Caki2 (cell line): ENCODE results near the gene NRCAM. TPM values are rescaled to one million over a fixed set of nuclear protein-coding genes. Genes with fewer than 3 reads are reported as not detected.
A peak's percentile ranks its signal among the peaks of the same experiment; 100 is the strongest.
"Not testable (repeated sequence)": the region's sequence is repeated elsewhere in the genome, so short reads cannot be mapped to it uniquely, and the experiment has no call there.

ENCODE experiments used
- DNase-seq: peaks from one replicate; pipeline ENCODE4 v3.0.0-alpha.2; 2015; ENCODE audit warnings: low read depth
- in situ Hi-C: cut with HindIII; loops from 2 replicates; pipeline ENCODE4 v1.10.0; 2016; ENCODE audit warnings: low sequenced_read_pairs, low pct_unique_long_range_greater_than_20kb, mixed read lengths
- total RNA-seq: library from RNA; depleted of rRNA; stranded (reverse); fragments of >200 nt; shearing (Covaris generic); gene quantifications from 2 replicates; pipeline ENCODE4 v1.2.3, GENCODE V29; 2014; ENCODE audit warnings: low replicate concordance

Gene NRCAM
- total RNA-seq, 1 experiment from 2014 or later = 41.9 TPM

GRCh38 chr7:108413337-108413736 is 42.9 kb downstream of the NRCAM start:
- in situ Hi-C loops = no loop called here

GRCh38 chr7:108409146-108409545 is 47.1 kb downstream of the NRCAM start:
- DNase-seq = no peak
- in situ Hi-C loops = no loop called here

More at GRCh38 chr7:108413337-108413736, 42.9 kb downstream of the NRCAM start:
- no peak for DNase-seq

- in situ Hi-C loops = no loop called here
- DNase-seq = no peak
Measured at GRCh38 chr7:108408296-108408991, 47.8 kb downstream of the NRCAM start.

- in situ Hi-C loops = no loop called here
- DNase-seq = no peak
Measured at GRCh38 chr7:108407676-108408075, 48.6 kb downstream of the NRCAM start.

GRCh38 chr7:108406222-108406890 is 49.9 kb downstream of the NRCAM start:
- in situ Hi-C loops = no loop called here
- no peak for DNase-seq

- in situ Hi-C loops = no loop called here
- DNase-seq = no peak
Measured at GRCh38 chr7:108404509-108405420, 51.5 kb downstream of the NRCAM start.

- in situ Hi-C loops = no loop called here
- DNase-seq = no peak
Measured at GRCh38 chr7:108403597-108404217, 52.5 kb downstream of the NRCAM start.

DNA sequence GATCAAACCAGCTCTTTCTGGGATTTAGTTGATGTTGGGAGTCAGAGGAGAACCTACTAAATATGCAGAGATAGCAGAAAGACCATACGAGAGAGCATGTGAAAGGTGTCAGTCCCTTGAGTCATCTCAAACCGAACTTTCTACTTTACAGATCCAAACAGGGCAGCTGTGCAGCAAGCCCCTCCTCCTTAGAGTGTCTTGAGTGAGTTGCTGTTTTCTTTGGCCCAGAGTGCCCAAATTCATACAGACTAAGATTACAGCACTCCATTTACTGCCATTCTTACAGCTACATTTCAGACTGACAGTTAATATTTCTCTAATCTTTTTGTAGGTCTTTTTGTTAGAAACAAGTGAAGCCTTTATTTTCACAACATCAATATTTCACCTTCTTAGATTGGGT is 53.4 kb downstream of the NRCAM start:
- in situ Hi-C loops = no loop called here
- DNase-seq = no peak

GRCh38 chr7:108396080-108396479 is 60.2 kb downstream of the NRCAM start:
- DNase-seq = no peak
- in situ Hi-C loops = no loop called here

GRCh38 chr7:108395426-108395825 is 60.8 kb downstream of the NRCAM start:
- no peak for DNase-seq
- in situ Hi-C loops = no loop called here

- in situ Hi-C loops, DNase-seq: not testable (repeated sequence)
Measured at GRCh38 chr7:108393097-108393496, 63.1 kb downstream of the NRCAM start.

GRCh38 chr7:108387686-108388085 is 68.5 kb downstream of the NRCAM start:
- DNase-seq, in situ Hi-C loops: not testable (repeated sequence)

GRCh38 chr7:108385834-108386422 is 70.3 kb downstream of the NRCAM start:
- DNase-seq = no peak
- in situ Hi-C loops = no loop called here

DNA sequence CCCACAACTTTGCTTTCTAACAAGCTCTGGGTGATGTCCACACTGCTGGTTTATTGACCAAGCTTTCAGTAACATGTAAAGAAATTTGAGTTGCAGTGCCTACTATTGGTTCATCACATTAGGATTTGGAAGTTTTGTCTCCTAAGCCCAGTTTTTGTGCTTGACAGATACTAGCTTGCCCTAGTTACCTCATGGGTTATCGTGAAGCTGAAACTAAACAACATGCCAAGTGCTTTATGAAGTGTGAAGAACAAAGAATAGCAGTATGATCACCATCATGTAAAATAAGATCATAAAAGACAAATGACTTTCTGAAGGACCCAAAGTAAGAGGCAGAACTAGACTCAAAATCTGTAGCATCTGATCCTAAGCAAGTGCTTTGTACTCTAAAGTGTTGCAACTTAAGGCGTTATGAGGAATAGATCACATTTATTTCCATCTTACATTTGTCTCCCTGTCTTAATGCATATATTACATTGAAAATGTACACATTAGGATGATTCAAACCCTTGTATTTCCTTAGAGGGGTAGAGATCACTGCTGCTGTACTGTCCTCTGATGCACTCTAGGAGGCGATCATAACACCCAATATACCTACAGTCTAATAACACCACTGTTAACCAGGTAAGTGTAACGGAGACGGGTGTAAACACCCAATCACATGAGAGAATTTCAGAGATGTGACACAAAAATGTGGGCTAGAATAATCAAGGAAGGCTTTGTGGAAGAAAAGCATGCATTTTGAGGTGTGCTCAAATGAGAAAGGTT is 71.3 kb downstream of the NRCAM start:
- in situ Hi-C loops = no loop called here
- DNase-seq = peak; percentile 18

GRCh38 chr7:108382932-108383331 is 73.3 kb downstream of the NRCAM start:
- in situ Hi-C loops = no loop called here
- no peak for DNase-seq

DNA sequence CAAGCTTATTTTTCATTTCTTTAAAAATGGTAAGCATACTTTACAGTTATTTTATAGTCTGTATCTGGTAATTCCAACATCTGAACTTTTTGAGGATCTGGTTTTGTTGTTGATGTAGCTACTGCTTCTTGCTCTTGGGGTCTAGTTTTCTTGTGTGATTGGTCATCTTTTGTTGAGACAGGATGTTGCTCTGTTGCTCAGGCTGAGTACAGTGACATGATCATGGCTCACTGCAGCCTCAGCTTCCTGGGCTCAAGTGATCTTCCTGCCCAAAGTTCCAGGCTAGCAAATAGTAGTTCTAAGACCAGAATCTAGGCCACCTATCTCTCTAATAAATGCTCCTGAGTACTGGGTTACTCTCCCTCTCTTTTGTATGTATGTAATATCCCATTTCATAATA is 75.7 kb downstream of the NRCAM start:
- DNase-seq = no peak
- in situ Hi-C loops = no loop called here

GRCh38 chr7:108376206-108376605 is 80.0 kb downstream of the NRCAM start:
- DNase-seq = no peak
- in situ Hi-C loops = no loop called here
